Umbilical cord (tissue), 2 donors: ENCODE results near the gene CENPP. TPM values are rescaled to one million over a fixed set of nuclear protein-coding genes. Genes with fewer than 3 reads are reported as not detected.
"Not testable (repeated sequence)": the region's sequence is repeated elsewhere in the genome, so short reads cannot be mapped to it uniquely, and the experiment has no call there.

Source experiments
- DNase-seq: peaks from one replicate; pipeline ENCODE4 v3.0.0-alpha.2; 2015; ENCODE audit warnings: low spot score
- total RNA-seq: library from RNA; depleted of rRNA; stranded (reverse); fragments of >200 nt; gene quantifications from one replicate; pipeline ENCODE4 v1.2.3, GENCODE V29; 2014; ENCODE audit warnings: low replicate concordance; ENCODE audit not compliant: insufficient read depth

CENPP gene
- total RNA-seq, 1 donor from 2014 or later, result 8.9 TPM

DNA sequence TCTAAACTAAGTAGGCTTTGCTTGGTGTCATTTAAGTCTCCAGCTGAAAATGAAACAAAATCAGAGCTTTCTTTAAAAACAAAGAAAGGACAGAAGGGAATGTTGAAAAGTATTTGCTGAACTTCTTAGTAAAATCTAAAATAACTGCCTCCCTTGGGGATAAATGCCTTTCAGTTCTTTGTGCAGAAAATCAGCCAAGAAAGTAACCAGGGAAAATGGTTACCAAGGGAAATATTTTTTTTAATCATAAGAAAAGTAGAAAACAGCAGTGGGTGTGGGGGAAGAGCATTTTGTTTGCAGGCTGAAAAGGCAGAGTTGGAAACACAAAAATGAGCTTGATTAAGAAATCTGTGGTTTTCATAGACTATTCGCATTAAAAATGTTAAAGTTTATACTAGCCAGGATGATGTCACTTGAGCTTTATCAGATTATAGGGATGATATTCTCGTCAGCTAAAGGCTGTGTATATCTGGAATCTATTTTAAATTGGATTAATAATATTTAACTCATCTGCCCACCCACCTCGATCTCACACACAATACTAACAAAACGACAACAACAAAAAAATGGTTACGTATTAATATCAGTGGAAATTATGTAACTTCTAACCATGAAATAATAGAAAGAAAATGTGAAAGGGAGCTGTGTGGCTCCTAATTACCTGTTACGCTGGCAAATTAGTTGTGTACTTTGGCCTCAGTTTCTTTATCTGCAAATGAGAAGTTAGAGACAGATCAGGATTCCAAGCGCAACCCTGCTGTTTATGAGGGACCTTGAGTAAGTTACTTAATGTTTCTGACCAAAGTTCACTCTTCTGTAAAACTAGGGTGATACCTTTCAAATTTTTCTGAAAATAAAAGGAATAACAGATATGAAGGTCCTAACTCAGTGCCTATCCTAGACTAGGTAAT lies 210.4 kb downstream of the CENPP start, which contains the start of gene ECM2:
Gene ECM2 (minus strand): TSS at position 51 of the 911 bp plus-strand sequence. CDS start 13,124 bp downstream, outside the sequence.
- peak; percentile 63 for DNase-seq

- no peak for DNase-seq
Observed at GRCh38 chr9:92538541-92538940, 212.8 kb downstream of the CENPP start.

- DNase-seq, result no peak
Observed at GRCh38 chr9:92543972-92544371, 218.2 kb downstream of the CENPP start.

DNA sequence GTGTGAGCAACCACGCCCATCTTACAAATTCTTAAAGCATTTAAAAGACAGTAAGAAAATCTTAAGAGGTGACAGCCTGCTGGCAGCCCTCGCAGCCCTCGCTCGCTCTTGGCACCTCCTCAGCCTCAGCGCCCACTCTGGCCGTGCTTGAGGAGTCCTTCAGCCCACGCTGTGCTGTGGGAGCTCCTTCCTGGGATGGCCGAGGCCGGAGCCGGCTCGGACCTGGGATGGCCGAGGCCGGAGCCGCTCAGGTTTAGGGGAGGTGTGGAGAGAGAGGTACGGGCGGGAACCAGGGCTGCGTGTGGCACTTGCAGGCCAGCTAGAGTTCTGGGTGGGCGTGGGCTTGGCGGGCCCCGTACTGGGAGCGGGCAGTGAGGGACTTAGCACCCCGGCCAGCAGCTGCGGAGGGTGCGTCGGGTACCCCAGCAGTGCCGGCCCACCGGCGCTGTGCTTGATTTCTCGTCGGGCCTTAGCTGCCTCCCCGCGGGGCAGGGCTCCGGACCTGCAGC lies 219.3 kb downstream of the CENPP start:
- no peak for DNase-seq

DNA sequence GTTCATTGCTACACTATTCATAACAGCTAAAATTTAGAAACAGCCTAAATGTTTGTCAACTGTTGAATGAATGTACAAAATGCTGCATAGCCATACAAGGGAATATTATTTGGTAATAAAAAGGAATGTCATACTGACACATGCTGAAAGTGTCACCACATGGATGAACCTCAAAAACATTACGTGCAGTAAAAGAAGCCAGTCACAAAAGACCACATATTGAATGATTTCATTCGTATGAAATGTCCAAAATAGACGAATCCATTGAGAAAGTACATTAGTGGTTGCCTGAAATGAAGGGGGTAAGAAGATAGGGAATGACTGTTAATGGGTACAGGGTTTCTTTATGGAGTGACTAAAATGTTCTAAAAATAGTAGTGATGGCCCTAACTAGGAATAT lies 221.6 kb downstream of the CENPP start:
- DNase-seq, result no peak

GRCh38 chr9:92550765-92551164 lies 225.0 kb downstream of the CENPP start:
- DNase-seq, result no peak

DNA sequence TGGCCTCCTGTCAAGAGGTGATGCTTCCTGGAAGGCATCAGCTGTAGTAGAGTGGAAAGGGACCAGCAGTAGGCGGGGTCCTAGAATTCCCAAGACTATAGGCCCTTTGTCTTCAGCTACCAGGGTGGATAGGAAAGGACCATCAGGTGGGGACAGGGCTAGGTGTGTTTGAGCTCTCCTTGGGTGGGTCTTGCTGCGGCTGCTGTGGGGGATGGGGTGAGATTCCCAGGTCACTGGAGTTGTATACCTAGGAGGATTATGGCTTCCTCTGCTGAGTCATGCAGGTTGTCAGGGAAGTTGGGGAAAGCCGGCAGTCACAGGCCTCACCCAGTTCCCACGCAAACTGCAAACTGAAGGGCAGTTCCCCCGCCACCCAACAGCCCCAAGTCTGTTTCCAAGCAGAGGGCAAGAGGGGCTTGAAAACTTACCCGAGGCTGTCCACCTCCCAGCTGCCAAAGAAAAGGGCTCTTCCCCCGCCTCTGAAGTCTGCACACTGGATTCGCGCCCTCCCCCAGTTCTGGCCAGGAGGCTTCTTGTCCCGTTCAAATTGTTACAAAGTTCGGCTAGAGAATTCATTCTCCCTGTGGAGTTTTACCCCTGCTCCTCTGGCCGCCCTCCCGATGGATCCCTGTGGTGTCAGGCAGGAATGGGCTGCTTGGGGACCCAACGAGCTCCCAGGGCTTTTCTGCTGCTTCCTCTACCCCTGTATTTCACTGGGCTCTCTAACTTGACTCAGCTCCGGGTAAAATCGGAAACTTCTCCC lies 233.0 kb downstream of the CENPP start:
- no peak for DNase-seq

DNA sequence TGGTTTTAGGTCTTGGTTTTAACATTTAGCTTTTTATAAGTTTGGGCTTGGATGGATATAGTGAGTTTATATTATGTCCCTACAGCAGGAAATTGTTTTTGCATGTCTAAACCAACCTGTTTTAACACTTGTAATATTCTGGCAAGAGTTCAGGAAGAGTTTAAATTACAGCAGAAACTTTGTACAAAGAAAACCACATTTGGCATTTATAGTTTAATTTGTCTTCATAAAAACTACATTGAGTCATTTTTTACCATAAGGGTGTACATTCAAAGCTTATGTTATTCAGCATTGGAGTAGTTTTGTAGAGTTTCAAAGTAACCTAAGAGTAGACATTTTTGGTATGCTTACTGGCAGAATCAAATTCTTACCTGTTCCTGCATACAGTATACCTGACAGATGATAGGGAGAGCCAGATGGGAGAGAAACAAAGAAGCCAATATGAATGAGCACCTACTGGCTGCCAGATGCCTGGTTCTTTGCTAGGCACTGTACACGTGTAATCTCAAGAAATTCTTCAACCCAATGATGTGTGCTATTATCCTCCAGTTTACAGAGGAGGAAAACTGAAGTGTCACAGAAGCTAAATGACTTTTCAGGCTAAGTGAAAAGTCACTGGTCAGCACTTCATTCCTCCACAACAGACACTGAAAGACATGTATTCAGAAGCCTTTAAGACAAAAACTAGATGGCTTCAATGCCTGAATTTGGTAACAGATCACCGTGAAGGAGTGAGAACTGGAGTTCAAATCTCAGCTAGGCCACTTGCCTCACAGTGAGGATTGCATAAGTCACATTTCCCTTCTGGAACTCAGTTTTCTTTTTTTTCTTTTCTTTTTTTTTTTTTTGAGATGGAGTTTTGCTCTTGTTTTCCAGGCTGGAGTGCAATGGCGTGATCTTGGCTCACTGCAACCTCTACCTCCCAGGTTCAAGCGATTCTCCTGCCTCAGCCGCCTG lies 235.9 kb downstream of the CENPP start:
- no peak for DNase-seq

DNA sequence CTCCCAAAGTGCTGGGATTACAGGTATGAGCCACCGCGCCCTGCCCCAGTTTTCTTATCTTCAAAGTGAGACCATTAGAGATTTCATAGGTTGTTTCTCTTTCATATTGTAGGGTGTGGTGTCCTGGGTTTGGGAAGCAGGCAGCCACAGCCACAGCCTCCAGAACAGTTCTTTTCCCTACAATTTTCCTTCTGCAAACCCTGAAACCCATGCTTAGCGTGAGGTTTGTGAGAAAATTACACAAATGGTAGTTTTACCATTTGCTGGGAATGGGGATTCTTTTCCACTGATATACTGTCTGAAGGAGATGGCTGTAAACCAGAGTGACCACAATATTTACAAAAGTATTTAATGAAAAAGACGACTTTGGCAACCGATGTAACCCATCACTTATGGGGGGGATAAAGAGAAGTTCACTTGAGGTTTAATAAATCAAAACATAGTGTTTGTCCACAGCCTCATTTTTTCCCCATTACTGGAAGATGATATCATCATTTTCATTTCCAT lies 236.8 kb downstream of the CENPP start:
- DNase-seq, result peak; percentile 19

DNA sequence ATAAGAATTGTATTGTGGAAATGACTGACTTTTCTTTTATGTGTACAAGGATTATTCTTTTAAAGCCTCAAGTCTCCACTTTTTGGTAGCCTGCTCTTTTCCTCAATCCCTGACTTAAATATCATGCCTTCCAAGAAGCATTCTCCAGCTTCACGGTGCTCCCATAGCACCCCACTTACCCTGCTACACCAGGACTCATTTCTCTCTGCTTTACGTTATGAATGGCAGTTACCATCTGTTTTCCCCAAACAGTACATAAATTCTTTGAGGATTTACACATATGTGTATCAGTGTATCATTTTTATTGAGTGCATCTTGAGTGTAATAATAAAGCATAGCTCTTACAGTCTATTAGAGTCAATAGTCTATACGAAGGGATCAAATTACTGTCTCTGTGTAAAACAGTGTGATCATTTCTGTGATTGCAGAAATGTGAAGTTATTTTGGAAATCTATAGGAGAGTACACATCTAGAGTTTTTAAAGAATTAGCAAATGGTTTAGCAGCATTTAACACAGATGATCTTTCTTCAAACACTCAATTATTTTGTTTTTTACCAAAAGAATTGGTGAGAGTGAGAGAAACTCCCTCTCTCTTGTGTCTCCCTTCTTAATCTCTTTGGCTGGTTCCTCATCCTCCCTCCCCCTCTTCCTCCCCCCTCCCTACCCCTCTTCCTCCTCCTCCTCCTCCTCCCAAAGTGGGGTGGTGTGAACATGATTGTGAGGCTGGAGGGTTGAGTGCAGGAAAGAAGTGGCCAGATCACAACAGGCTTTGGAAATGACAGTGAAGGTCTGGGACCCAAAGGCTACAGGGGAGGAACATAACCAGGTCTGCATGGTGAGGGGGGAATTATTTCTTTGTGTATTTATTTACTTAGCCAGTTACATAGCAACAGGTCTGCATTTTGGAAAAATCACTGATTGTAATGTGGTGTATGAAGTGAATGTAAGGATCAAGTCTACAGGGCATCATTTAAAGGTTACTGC lies 237.7 kb downstream of the CENPP start:
- DNase-seq, result peak; percentile 14

GRCh38 chr9:92564504-92564903 lies 238.8 kb downstream of the CENPP start:
- DNase-seq, result no peak

DNA sequence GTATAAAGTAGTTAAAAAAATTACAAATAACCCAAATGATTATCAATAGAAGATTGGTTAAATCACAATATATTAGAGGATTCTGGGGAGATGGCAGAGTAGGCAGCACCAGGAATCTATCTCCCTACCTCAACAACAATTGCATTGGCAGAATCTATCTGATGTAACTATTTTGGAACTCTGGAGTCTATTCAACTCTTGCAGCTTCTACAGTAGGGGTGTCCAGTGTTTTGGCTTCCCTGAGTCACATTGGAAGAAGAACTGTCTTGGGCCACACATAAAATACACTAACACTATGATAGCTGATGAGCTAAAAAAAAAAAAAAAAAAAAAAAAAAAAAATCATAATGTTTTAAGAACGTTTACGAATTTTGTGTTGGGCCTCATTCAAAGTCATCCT lies 239.2 kb downstream of the CENPP start:
- no peak for DNase-seq

GRCh38 chr9:92571871-92572270 lies 246.1 kb downstream of the CENPP start:
- DNase-seq, result not testable (repeated sequence)

- not testable (repeated sequence) for DNase-seq
Observed at GRCh38 chr9:92573612-92574011, 247.9 kb downstream of the CENPP start.

DNA sequence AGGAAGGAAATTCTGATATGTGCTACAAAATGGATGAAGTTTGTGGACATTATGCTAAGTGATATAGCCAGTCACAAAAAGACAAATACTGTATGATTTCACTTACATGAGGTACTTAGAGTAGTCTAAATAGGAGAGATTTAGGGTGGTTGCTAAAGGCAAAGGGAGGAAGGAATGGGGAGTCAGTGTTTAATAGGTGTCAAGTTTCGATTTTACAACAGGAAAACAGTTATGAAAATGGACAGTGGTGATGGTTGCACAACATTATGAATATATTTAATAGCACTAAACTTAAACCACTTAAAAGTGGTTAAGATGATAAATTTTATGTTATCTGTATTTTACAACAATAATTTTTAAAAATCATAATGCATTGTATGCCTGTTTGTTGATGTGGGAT lies 250.4 kb downstream of the CENPP start:
- no peak for DNase-seq

GRCh38 chr9:92589923-92590322 lies 264.2 kb downstream of the CENPP start:
- no peak for DNase-seq

GRCh38 chr9:92590377-92590776 lies 264.6 kb downstream of the CENPP start:
- peak; percentile 86 for DNase-seq

DNA sequence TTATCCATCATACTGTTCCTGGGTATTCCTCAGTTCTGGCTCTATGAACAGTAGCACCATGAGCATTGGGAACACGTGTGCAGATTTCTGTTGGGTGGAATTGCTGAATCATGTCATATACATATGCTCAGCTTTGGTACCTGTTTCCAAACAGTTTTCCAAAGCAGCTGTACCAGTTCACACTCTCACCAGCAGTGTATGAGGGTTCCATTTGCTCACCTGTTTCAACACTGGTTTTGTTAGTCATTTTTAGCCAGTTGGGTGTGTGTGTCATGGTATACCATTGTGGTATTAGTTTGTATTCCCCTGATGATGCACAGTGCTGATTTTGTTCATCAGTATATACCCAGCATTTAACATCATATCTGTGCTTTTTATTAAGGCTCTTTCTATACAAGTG lies 266.8 kb downstream of the CENPP start:
- no peak for DNase-seq

DNA sequence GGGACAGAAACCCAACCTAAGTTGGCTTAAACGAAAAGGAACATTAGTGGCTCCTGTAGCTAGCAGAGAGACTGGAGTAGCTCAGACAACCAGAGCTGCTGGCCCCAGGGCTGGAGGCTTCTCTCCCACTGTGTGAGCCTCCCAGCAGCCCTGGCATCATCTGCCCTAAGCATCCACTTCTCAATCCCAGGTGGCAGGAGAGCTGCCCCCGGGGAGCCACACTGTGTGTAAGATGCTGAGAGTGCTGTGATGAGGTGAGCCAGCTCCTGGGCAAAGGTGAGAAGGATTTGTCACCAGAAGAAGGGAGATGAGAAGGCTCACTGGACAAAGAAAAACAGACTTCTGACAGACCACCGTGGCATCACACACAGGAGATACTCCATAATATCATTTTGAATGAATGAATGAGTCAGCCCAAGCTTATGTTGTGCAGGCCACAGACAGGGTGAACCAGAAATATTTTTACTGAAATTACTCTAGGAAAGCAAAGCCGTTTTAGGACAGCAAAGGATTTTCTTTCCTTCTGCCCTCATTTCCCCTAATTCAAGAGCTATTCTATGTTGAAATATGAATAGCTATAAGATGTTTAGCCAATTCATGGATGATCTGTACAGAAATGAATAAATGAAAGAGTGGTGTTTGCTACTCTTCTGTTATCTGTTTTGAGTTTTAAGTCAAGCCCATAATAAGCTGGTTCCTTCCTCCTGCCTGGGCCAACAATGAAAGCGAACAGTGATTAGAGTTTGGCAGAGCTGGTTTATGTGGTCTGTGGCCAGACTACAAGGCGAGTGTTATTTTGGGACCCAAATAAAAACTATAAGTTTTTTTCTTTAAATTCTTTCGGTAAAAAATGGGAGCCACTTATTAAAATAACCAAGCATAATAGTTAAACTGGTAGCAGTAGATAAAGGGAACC lies 267.5 kb downstream of the CENPP start:
- DNase-seq, result peak; percentile 62
